ENCODE results near the gene CIZ1. TPM values are rescaled to one million over a fixed set of nuclear protein-coding genes. Genes with fewer than 3 reads are reported as not detected.

CIZ1 gene
- total and polyA plus RNA-seq, 7 experiments from 2014 or later, result 11.2 to 163 (median 137) TPM

GRCh38 chr9:128205296-128205944 lies 14.0 kb upstream of the CIZ1 start:
- ChIA-PET POLR2A (interaction anchor here (0.5 kb wide), 1 partner anchor 611 kb away, joined by 3 read pairs; no protein-coding TSS in a partner anchor), CTCF (interaction anchor here (0.5 to 1.5 kb wide), 2 partner anchors 11 to 24 kb away, joined by 3 to 5 read pairs; no protein-coding TSS in a partner anchor)
- Histone ChIP-seq H3K9me3 (ENCODE audit: control insufficient read depth in 2 of 3, low read length in 3 of 3) (no peaks in the 10 kb centered on the region), H3K4me1 (ENCODE audit: control insufficient read depth in 2 of 2, insufficient read depth in 2 of 2, low read length in 2 of 2) (peaks cover 4 to 8% of the 10 kb centered on the region in 2 donors), H3K27me3 (ENCODE audit: control insufficient read depth in 2 of 2, insufficient read depth in 2 of 2, low read length in 2 of 2) (peaks cover 0 to 5% of the 10 kb centered on the region in 2 donors), H3K4me3 (ENCODE audit: low read length) (no peak overlapping the region), H3K36me3 (ENCODE audit: control insufficient read depth in 2 of 3, insufficient read depth in 3 of 3, low read length in 3 of 3) (no peaks in the 10 kb centered on the region), H3K27ac (ENCODE audit: low read depth, low read length) (no peak overlapping the region)
- H3K36me3 Mint-ChIP-seq, result no peaks in the 10 kb centered on the region
- peak overlapping the region in 4 of 10 donors; percentile 5 to 81 (median 30) for H3K4me3 Mint-ChIP-seq
- H3K9me3 Mint-ChIP-seq, result no peaks in the 10 kb centered on the region
- ATAC-seq (no peak), DNase-seq (no peak)
- peaks cover 0 to 39% (median 6%) of the 10 kb centered on the region in 5 donors for H3K27me3 Mint-ChIP-seq
- intact Hi-C loops (cut with micrococcal nuclease), result no loop called here
- H3K4me1 Mint-ChIP-seq, result peaks cover 6 to 15% (median 8%) of the 10 kb centered on the region in 7 donors
- H3K27ac Mint-ChIP-seq, result peak overlapping the region in 1 of 9 donors; percentile 13

- intact Hi-C loops (cut with micrococcal nuclease), result loop anchor here in 1 of 2 donors (5.0 kb wide), 1 partner anchor 252 kb away; the partner anchor contains the start of gene ODF2
- ATAC-seq, result no peak
- no peak for DNase-seq
These were observed 13.5 kb upstream of the CIZ1 start for GRCh38 chr9:128204858-128205257.

GRCh38 chr9:128203707-128204551 lies 12.6 kb upstream of the CIZ1 start:
- H3K27me3 Mint-ChIP-seq, result peaks cover 0 to 39% (median 6%) of the 10 kb centered on the region in 5 donors
- DNase-seq (peak in 3 of 9 donors; percentile 24 to 46 (median 25)), ATAC-seq (no peak)
- peaks cover 4 to 8% of the 10 kb centered on the region in 2 donors for H3K4me1 ChIP-seq (ENCODE audit: control insufficient read depth in 2 of 2, insufficient read depth in 2 of 2, low read length in 2 of 2)
- H3K27ac ChIP-seq (ENCODE audit: low read depth, low read length), result no peak overlapping the region
- POLR2A ChIA-PET, result no interaction called here
- peaks cover 6 to 15% (median 8%) of the 10 kb centered on the region in 7 donors for H3K4me1 Mint-ChIP-seq
- peak overlapping the region in 9 of 10 donors; percentile 50 to 81 (median 64) for H3K4me3 Mint-ChIP-seq
- CTCF ChIA-PET, result interaction anchor here (0.7 kb wide), 1 partner anchor 876 kb away, joined by 4 read pairs; no protein-coding TSS in a partner anchor
- intact Hi-C loops (cut with micrococcal nuclease), result loop anchor here (1.0 to 5.0 kb wide), 7 partner anchors 13 to 253 kb away; partner anchors contain the start of genes BBLN (in 2 of the 2), CIZ1 (in 2 of the 2), ODF2 (in 1 of the 2) and SLC27A4 (in 1 of the 2)
- H3K27me3 ChIP-seq (ENCODE audit: control insufficient read depth in 2 of 2, insufficient read depth in 2 of 2, low read length in 2 of 2), result peaks cover 0 to 5% of the 10 kb centered on the region in 2 donors
- H3K36me3 ChIP-seq (ENCODE audit: control insufficient read depth in 2 of 3, insufficient read depth in 3 of 3, low read length in 3 of 3), result no peaks in the 10 kb centered on the region
- H3K9me3 ChIP-seq (ENCODE audit: control insufficient read depth in 2 of 3, low read length in 3 of 3), result no peaks in the 10 kb centered on the region
- peak overlapping the region; percentile 51 for H3K4me3 ChIP-seq (ENCODE audit: low read length)
- H3K9me3 Mint-ChIP-seq, result no peaks in the 10 kb centered on the region
- no peak overlapping the region for H3K27ac Mint-ChIP-seq
- H3K36me3 Mint-ChIP-seq, result no peaks in the 10 kb centered on the region

More at GRCh38 chr9:128204858-128205257, 13.5 kb upstream of the CIZ1 start:
- Histone ChIP-seq H3K36me3 (ENCODE audit: control insufficient read depth in 2 of 3, insufficient read depth in 3 of 3, low read length in 3 of 3) (no peaks in the 10 kb centered on the region), H3K9me3 (ENCODE audit: control insufficient read depth in 2 of 3, low read length in 3 of 3) (no peaks in the 10 kb centered on the region), H3K4me3 (ENCODE audit: low read length) (no peak overlapping the region), H3K27me3 (ENCODE audit: control insufficient read depth in 2 of 2, insufficient read depth in 2 of 2, low read length in 2 of 2) (peaks cover 0 to 5% of the 10 kb centered on the region in 2 donors), H3K27ac (ENCODE audit: low read depth, low read length) (no peak overlapping the region), H3K4me1 (ENCODE audit: control insufficient read depth in 2 of 2, insufficient read depth in 2 of 2, low read length in 2 of 2) (peaks cover 4 to 8% of the 10 kb centered on the region in 2 donors)
- ChIA-PET POLR2A (interaction anchor here (0.5 kb wide), 1 partner anchor 612 kb away, joined by 3 read pairs; no protein-coding TSS in a partner anchor), CTCF (interaction anchor here (0.5 kb wide), 1 partner anchor 24 kb away, joined by 3 read pairs; no protein-coding TSS in a partner anchor)
- peaks cover 0 to 39% (median 6%) of the 10 kb centered on the region in 5 donors for H3K27me3 Mint-ChIP-seq
- no peaks in the 10 kb centered on the region for H3K9me3 Mint-ChIP-seq
- peak overlapping the region in 8 of 10 donors; percentile 2 to 81 (median 53) for H3K4me3 Mint-ChIP-seq
- H3K36me3 Mint-ChIP-seq, result no peaks in the 10 kb centered on the region
- H3K4me1 Mint-ChIP-seq, result peaks cover 6 to 15% (median 8%) of the 10 kb centered on the region in 7 donors
- H3K27ac Mint-ChIP-seq, result peak overlapping the region in 1 of 9 donors; percentile 13

DNA sequence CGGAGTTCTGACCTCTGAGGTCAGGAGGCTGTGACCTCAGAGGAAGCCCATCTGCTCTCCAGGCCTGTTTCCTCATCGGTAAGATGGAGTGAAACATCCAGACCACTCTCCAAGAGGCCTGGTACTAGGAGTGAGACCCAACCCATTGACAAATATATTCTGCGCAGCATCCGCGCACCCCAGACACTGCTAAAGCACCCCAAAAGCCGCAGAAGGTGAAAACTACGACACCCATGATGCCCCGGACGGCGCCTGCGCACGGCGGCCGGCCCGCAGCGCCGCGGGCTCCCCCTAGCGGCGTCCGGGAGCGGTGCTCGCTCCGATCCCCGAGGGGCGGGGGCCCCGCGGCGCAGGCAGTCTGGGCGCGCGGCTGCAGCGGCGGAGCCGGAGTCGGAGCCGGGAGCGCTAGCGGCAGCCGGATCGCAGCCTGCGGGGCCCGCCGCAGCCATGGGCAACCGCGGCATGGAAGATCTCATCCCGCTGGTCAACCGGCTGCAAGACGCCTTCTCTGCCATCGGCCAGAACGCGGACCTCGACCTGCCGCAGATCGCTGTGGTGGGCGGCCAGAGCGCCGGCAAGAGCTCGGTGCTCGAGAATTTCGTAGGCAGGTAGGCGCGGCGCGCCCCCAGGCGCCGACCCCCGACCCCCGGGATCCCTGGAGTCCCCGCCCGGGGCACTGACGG lies 11.8 kb upstream of the CIZ1 start, which contains the start of gene DNM1:
TSS of gene DNM1 (plus strand) at position 356 of the 683 bp plus-strand sequence. CDS start at position 448, 92 bp downstream.
- peaks cover 0 to 33% (median 6%) of the 10 kb centered on the region in 5 donors for H3K27me3 Mint-ChIP-seq
- H3K4me1 Mint-ChIP-seq, result peaks cover 6 to 14% (median 8%) of the 10 kb centered on the region in 7 donors
- peaks cover 4 to 8% of the 10 kb centered on the region in 2 donors for H3K4me1 ChIP-seq (ENCODE audit: control insufficient read depth in 2 of 2, insufficient read depth in 2 of 2, low read length in 2 of 2)
- CTCF ChIA-PET, result no interaction called here
- H3K27me3 ChIP-seq (ENCODE audit: control insufficient read depth in 2 of 2, insufficient read depth in 2 of 2, low read length in 2 of 2), result peaks cover 0 to 5% of the 10 kb centered on the region in 2 donors
- DNase-seq (peak; percentile 50 to 89 (median 80)), ATAC-seq (peak; percentile 99)
- intact Hi-C loops (cut with micrococcal nuclease), result loop anchor here (1.0 to 5.0 kb wide), 7 partner anchors 12 to 254 kb away; partner anchors contain the start of genes BBLN (in 2 of the 2), CIZ1 (in 2 of the 2), ODF2 (in 1 of the 2) and SLC27A4 (in 1 of the 2)
- peak within 1 kb of the TSS; percentile 51 for H3K4me3 ChIP-seq (ENCODE audit: low read length)
- no peaks in the 10 kb centered on the region for H3K36me3 ChIP-seq (ENCODE audit: control insufficient read depth in 2 of 3, insufficient read depth in 3 of 3, low read length in 3 of 3)
- peak within 1 kb of the TSS; percentile 63 to 83 (median 76) for H3K4me3 Mint-ChIP-seq
- H3K27ac ChIP-seq (ENCODE audit: low read depth, low read length), result no peak within 1 kb of the TSS
- H3K9me3 ChIP-seq (ENCODE audit: control insufficient read depth in 2 of 3, low read length in 3 of 3), result no peaks in the 10 kb centered on the region
- POLR2A ChIA-PET, result interaction anchor here (0.8 kb wide), 1 partner anchor 10 kb away, joined by 3 read pairs; no protein-coding TSS in a partner anchor
- no peaks in the 10 kb centered on the region for H3K9me3 Mint-ChIP-seq
- peak within 1 kb of the TSS in 7 of 9 donors; percentile 3 to 84 (median 73) for H3K27ac Mint-ChIP-seq
- H3K36me3 Mint-ChIP-seq, result no peaks in the 10 kb centered on the region

GRCh38 chr9:128202648-128203023 lies 11.3 kb upstream of the CIZ1 start:
- Mint-ChIP-seq H3K4me3 (peak overlapping the region; percentile 63 to 83 (median 76)), H3K4me1 (peaks cover 6 to 14% (median 8%) of the 10 kb centered on the region in 7 donors), H3K9me3 (no peaks in the 10 kb centered on the region), H3K36me3 (no peaks in the 10 kb centered on the region), H3K27ac (peak overlapping the region in 7 of 9 donors; percentile 3 to 84 (median 73)), H3K27me3 (peaks cover 0 to 33% (median 6%) of the 10 kb centered on the region in 5 donors)
- Histone ChIP-seq H3K27me3 (ENCODE audit: control insufficient read depth in 2 of 2, insufficient read depth in 2 of 2, low read length in 2 of 2) (peaks cover 0 to 5% of the 10 kb centered on the region in 2 donors), H3K9me3 (ENCODE audit: control insufficient read depth in 2 of 3, low read length in 3 of 3) (no peaks in the 10 kb centered on the region), H3K36me3 (ENCODE audit: control insufficient read depth in 2 of 3, insufficient read depth in 3 of 3, low read length in 3 of 3) (no peaks in the 10 kb centered on the region), H3K27ac (ENCODE audit: low read depth, low read length) (no peak overlapping the region), H3K4me3 (ENCODE audit: low read length) (peak overlapping the region; percentile 10), H3K4me1 (ENCODE audit: control insufficient read depth in 2 of 2, insufficient read depth in 2 of 2, low read length in 2 of 2) (peaks cover 4 to 8% of the 10 kb centered on the region in 2 donors)
- no peak for ATAC-seq
- ChIA-PET CTCF (no interaction called here), POLR2A (interaction anchor here (0.8 to 1.7 kb wide), 3 partner anchors 9 to 73 kb away, joined by 3 to 6 read pairs (median 3); partner anchors contain the start of genes GOLGA2 and SWI5)
- intact Hi-C loops (cut with micrococcal nuclease), result loop anchor here (1.0 to 5.0 kb wide), 7 partner anchors 11 to 255 kb away; partner anchors contain the start of genes BBLN (in 2 of the 2), CIZ1 (in 2 of the 2), ODF2 (in 1 of the 2) and SLC27A4 (in 1 of the 2)
- no peak for DNase-seq

All from naive thymus-derived CD4-positive, alpha-beta T cell (primary cell).